ENCODE data around the gene ICAM3. TPM values are rescaled to one million over a fixed set of nuclear protein-coding genes. Genes with fewer than 3 reads are reported as not detected.

The ICAM3 gene
- total and polyA plus RNA-seq, 2 experiments from 2014 or later = 2.9 to 12.7 TPM

GRCh38 chr19:10292789-10293636, 46.4 kb downstream of the ICAM3 start:
- TF ChIP-seq CTCF (IDR thresholded peaks at IDR 0.05; ENCODE audit: low read depth, low read length) = no peak
- Histone ChIP-seq H3K4me1 (ENCODE audit: low read depth) (no peaks in the 10 kb centered on the region), H3K4me3 (peak overlapping the region; percentile 50), H3K36me3 (no peaks in the 10 kb centered on the region), H3K27ac (no peak overlapping the region), H3K27me3 (peaks cover 91% of the 10 kb centered on the region), H3K9me3 (ENCODE audit: low read depth) (no peaks in the 10 kb centered on the region)
- DNase-seq (ENCODE audit: low read depth in 1 of 2, low spot score in 1 of 2) = no peak

- peak overlapping the region; percentile 50 for H3K4me3 ChIP-seq
- no peak for TF ChIP-seq CTCF (IDR thresholded peaks at IDR 0.05; ENCODE audit: low read depth, low read length)
- no peaks in the 10 kb centered on the region for H3K4me1 ChIP-seq (ENCODE audit: low read depth)
- H3K27me3 ChIP-seq = peaks cover 98% of the 10 kb centered on the region
- peak; percentile 85 to 95 for DNase-seq (ENCODE audit: low read depth in 1 of 2, low spot score in 1 of 2)
- no peaks in the 10 kb centered on the region for H3K36me3 ChIP-seq
- no peak overlapping the region for H3K27ac ChIP-seq
- no peaks in the 10 kb centered on the region for H3K9me3 ChIP-seq (ENCODE audit: low read depth)
Measured at GRCh38 chr19:10292206-10292788, 47.1 kb downstream of the ICAM3 start.

- no peak for TF ChIP-seq CTCF (IDR thresholded peaks at IDR 0.05; ENCODE audit: low read depth, low read length)
- no peaks in the 10 kb centered on the region for H3K4me1 ChIP-seq (ENCODE audit: low read depth)
- H3K27ac ChIP-seq = no peak overlapping the region
- H3K36me3 ChIP-seq = no peaks in the 10 kb centered on the region
- DNase-seq (ENCODE audit: low read depth in 1 of 2, low spot score in 1 of 2) = no peak
- H3K4me3 ChIP-seq = peak overlapping the region; percentile 50
- H3K27me3 ChIP-seq = peaks cover 96% of the 10 kb centered on the region
- no peaks in the 10 kb centered on the region for H3K9me3 ChIP-seq (ENCODE audit: low read depth)
Measured at GRCh38 chr19:10291554-10292205, 47.7 kb downstream of the ICAM3 start.

GRCh38 chr19:10290876-10291553, 48.4 kb downstream of the ICAM3 start:
- Histone ChIP-seq H3K4me1 (ENCODE audit: low read depth) (no peaks in the 10 kb centered on the region), H3K27me3 (peaks cover 90% of the 10 kb centered on the region), H3K36me3 (no peaks in the 10 kb centered on the region), H3K4me3 (peak overlapping the region; percentile 50), H3K27ac (no peak overlapping the region), H3K9me3 (ENCODE audit: low read depth) (no peaks in the 10 kb centered on the region)
- TF ChIP-seq CTCF (IDR thresholded peaks at IDR 0.05; ENCODE audit: low read depth, low read length) = no peak
- DNase-seq (ENCODE audit: low read depth in 1 of 2, low spot score in 1 of 2) = peak; percentile 54 to 61

- DNase-seq (ENCODE audit: low read depth in 1 of 2, low spot score in 1 of 2) = peak in 1 of 2 donors; percentile 32
Measured at GRCh38 chr19:10290357-10290875, 49.0 kb downstream of the ICAM3 start.

More at GRCh38 chr19:10290357-10290875, 49.0 kb downstream of the ICAM3 start:
- Histone ChIP-seq H3K4me1 (ENCODE audit: low read depth) (no peaks in the 10 kb centered on the region), H3K36me3 (no peaks in the 10 kb centered on the region), H3K27ac (no peak overlapping the region), H3K4me3 (peak overlapping the region; percentile 50), H3K9me3 (ENCODE audit: low read depth) (no peaks in the 10 kb centered on the region), H3K27me3 (peaks cover 84% of the 10 kb centered on the region)
- no peak for TF ChIP-seq CTCF (IDR thresholded peaks at IDR 0.05; ENCODE audit: low read depth, low read length)

Data from cardiac muscle cell (in vitro differentiated cells and primary cell).